ENCODE results near the gene SLC30A2.

GRCh38 chr1:26016258-26016952 is 29.5 kb downstream of the SLC30A2 start:
- TF ChIP-seq CTCF (IDR thresholded peaks at IDR 0.05; ENCODE audit: low read depth, low read length) (no peak), EZH2phosphoT487 (IDR thresholded peaks at IDR 0.05; ENCODE audit: low read depth) (no peak)

Data from OCI-LY3 (cell line).